ENCODE results near the gene ZNF778. TPM values are rescaled to one million over a fixed set of nuclear protein-coding genes. Genes with fewer than 3 reads are reported as not detected.

The ZNF778 gene
- total RNA-seq, 1 donor from 2014 or later = 11.4 TPM

GRCh38 chr16:89269805-89270665 lies 52.5 kb downstream of the ZNF778 start:
- no peaks in the 10 kb centered on the region for H3K4me1 Mint-ChIP-seq
- no peaks in the 10 kb centered on the region for H3K9me3 Mint-ChIP-seq
- ATAC-seq (ENCODE audit: low read depth) (no peak), DNase-seq (no peak)
- H3K36me3 Mint-ChIP-seq (ENCODE audit: low read depth) = peaks cover 84% of the 10 kb centered on the region
- no peaks in the 10 kb centered on the region for H3K27me3 Mint-ChIP-seq
- intact Hi-C loops (cut with micrococcal nuclease) = no loop called here
- ChIA-PET POLR2A (no interaction called here), CTCF (no interaction called here)
- no peak for TF ChIP-seq CTCF (IDR thresholded peaks at IDR 0.05)
- H3K4me3 Mint-ChIP-seq = no peak overlapping the region
- H3K27ac Mint-ChIP-seq = no peak overlapping the region

- no peak for TF ChIP-seq CTCF (IDR thresholded peaks at IDR 0.05)
- Mint-ChIP-seq H3K27ac (no peak overlapping the region), H3K9me3 (no peaks in the 10 kb centered on the region), H3K27me3 (no peaks in the 10 kb centered on the region), H3K36me3 (ENCODE audit: low read depth) (peaks cover 84% of the 10 kb centered on the region), H3K4me1 (no peaks in the 10 kb centered on the region), H3K4me3 (no peak overlapping the region)
- ATAC-seq (ENCODE audit: low read depth) = no peak
- ChIA-PET POLR2A (interaction anchor here (0.6 kb wide), 1 partner anchor 37 kb away, joined by 3 read pairs; no protein-coding TSS in a partner anchor), CTCF (no interaction called here)
- intact Hi-C loops (cut with micrococcal nuclease) = no loop called here
- no peak for DNase-seq
Observed at GRCh38 chr16:89270666-89271345, 53.3 kb downstream of the ZNF778 start.

DNA sequence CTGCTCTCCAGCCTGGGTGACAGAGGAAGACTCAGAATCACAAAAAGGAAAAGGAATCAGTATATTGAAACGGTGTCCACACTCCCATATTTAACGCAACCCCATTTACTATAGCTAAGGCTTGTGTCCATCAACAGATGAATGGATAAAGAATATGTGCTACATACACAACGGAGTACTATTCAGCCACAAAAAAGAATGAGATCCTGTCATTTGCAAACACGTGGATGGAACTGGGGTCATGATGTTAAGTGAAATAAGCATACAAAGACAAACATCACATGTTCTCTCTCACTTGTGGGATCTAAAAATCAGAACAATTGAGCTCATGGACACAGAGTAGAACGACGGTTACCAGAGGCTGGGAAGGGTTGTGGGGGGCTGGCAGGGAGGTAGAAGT lies 55.1 kb downstream of the ZNF778 start:
- ATAC-seq (ENCODE audit: low read depth) (no peak), DNase-seq (no peak)
- intact Hi-C loops (cut with micrococcal nuclease) = no loop called here
- H3K4me1 Mint-ChIP-seq = no peaks in the 10 kb centered on the region
- H3K4me3 Mint-ChIP-seq = no peak overlapping the region
- ChIA-PET POLR2A (no interaction called here), CTCF (no interaction called here)
- no peaks in the 10 kb centered on the region for H3K27me3 Mint-ChIP-seq
- peaks cover 87% of the 10 kb centered on the region for H3K36me3 Mint-ChIP-seq (ENCODE audit: low read depth)
- TF ChIP-seq CTCF (IDR thresholded peaks at IDR 0.05) = no peak
- H3K27ac Mint-ChIP-seq = no peak overlapping the region
- no peaks in the 10 kb centered on the region for H3K9me3 Mint-ChIP-seq

DNA sequence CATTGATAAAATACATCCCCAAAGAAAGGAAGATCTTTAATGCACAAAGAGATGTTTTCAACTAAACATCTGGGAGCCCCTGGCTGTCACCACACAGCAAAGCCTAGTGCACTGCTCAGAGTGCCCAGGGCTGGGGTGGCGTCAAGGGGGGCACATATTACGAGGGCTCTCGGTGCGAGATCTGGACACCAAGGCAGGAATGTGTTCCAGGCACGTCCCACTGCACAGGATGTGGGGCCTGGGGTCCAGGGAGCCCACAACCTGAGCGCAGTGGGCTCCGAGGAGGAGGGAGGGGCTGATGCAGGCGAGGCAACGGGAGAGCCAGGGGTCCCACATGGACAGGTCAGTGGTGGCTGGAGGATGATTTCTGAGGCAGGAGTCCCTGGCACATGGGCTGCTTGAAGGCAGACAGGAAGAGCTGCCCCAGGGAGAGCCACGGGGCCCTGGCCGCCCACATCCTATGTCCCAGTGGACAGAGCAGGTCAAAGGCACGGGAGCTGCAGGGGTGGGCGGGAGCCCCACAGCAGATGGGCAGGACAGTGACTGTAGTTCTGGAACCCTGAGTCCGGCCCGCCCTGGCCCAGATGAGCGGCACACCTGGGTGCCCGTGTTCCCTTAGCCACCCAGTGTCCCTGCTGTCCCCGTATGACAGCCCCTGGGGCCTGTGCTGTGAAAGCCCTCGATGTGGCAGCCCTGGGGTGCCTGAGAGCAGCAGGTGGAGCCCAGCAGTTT lies 56.4 kb downstream of the ZNF778 start:
- no peak overlapping the region for H3K4me3 Mint-ChIP-seq
- H3K4me1 Mint-ChIP-seq = no peaks in the 10 kb centered on the region
- no peak for DNase-seq
- H3K27me3 Mint-ChIP-seq = no peaks in the 10 kb centered on the region
- ChIA-PET CTCF (no interaction called here), POLR2A (no interaction called here)
- intact Hi-C loops (cut with micrococcal nuclease) = no loop called here
- no peak for ATAC-seq (ENCODE audit: low read depth)
- no peak for TF ChIP-seq CTCF (IDR thresholded peaks at IDR 0.05)
- no peaks in the 10 kb centered on the region for H3K9me3 Mint-ChIP-seq
- H3K36me3 Mint-ChIP-seq (ENCODE audit: low read depth) = peaks cover 96% of the 10 kb centered on the region
- no peak overlapping the region for H3K27ac Mint-ChIP-seq

Data from activated B cell treated with CpG ODN at 0.5 μM for 24 hours (primary cell).